Stomach (tissue), 9 donors: ENCODE measurements around the gene RBMS3. TPM values are rescaled to one million over a fixed set of nuclear protein-coding genes. Genes with fewer than 3 reads are reported as not detected.
A peak's percentile ranks its signal among the peaks of the same experiment; 100 is the strongest.

Source experiments
- DNase-seq, 2 donors: peaks; one replicate each; pipeline versions ENCODE4 v3.0.0 to v3.0.0-alpha.2; 2013 to 2019
- H3K27ac ChIP-seq, 5 donors: fragments of 200-600 bp in 4 of 5; sonication (generic) in 4 of 5; one replicate each; pipeline ENCODE4 v1.5.1; 2013 to 2019; ENCODE audit warnings: mild to moderate bottlenecking in 1 of 5, moderate library complexity in 1 of 5
- H3K27me3 ChIP-seq, 3 donors: fragments of 200-600 bp; sonication (generic); one replicate each; pipeline ENCODE4 v1.5.1; 2017 to 2019; ENCODE audit warnings: mixed run types in 1 of 3
- H3K36me3 ChIP-seq, 4 donors: fragments of 200-600 bp; sonication (generic); 1 replicate in 3 of 4; 2 replicates in 1 of 4; pipeline ENCODE4 v1.5.1; 2016 to 2019
- H3K4me1 ChIP-seq, 4 donors: fragments of 200-600 bp; sonication (generic); one replicate each; pipeline ENCODE4 v1.5.1; 2016 to 2019
- H3K4me3 ChIP-seq, 4 donors: fragments of 200-600 bp; sonication (generic) in 3 of 4; one replicate each; pipeline ENCODE4 v1.5.1; 2016 to 2019; ENCODE audit warnings: mild to moderate bottlenecking in 1 of 4
- H3K9me3 ChIP-seq, 4 donors: fragments of 200-600 bp; sonication (generic); one replicate each; pipeline ENCODE4 v1.5.1; 2016 to 2019
- EP300 ChIP-seq: sonication (generic); formaldehyde crosslinking; IDR thresholded peaks from one replicate; pipeline ENCODE4 v1.6.1; 2017; ENCODE audit warnings: antibody characterized with exemption
- POLR2A ChIP-seq, 4 donors: fragments of 450-650 bp; IDR thresholded peaks; one replicate each; pipeline ENCODE4 v1.6.1; 2016; ENCODE audit warnings: antibody characterized with exemption in 4 of 4, control low read depth in 2 of 4, mild to moderate bottlenecking in 1 of 4, moderate library complexity in 1 of 4
- POLR2AphosphoS5 ChIP-seq, 3 donors: sonication (generic); formaldehyde crosslinking; IDR thresholded peaks; one replicate each; pipeline ENCODE4 v1.6.1; 2016; ENCODE audit warnings: antibody characterized with exemption in 3 of 3
- WGBS, 5 donors: extraction: QIAGEN DNeasy Blood & Tissue Kit in 3 of 5; methylation state at CpG; one replicate each; pipeline versions ENCODE4 v1.1.5 to v1.1.7; 2013 to 2018; 5-methylcytosine and 5-hydroxymethylcytosine counted together
- intact Hi-C: fragments of 100-400 bp; cut with DNase I; formaldehyde crosslinking; loops from one replicate; pipeline ENCODE4 v1.15.1; 2023; ENCODE audit warnings: low total_unique reads
- polyA plus RNA-seq, 3 donors: library from polyadenylated mRNA; stranded (reverse); fragments of 200-250 nt; gene quantifications; one replicate each; pipeline ENCODE4 v1.2.3, GENCODE V29; 2013
- total RNA-seq, 5 donors: library from RNA; depleted of rRNA; stranded (reverse); fragments of >200 nt; gene quantifications; one replicate each; pipeline versions ENCODE4 v1.1.0 to v1.2.3, GENCODE V29; 2014 to 2016
- TF ChIP-seq, protein P1 (sequence below), 7 experiments: fragments of 450-650 bp in 4 of 7; fragments of 200-600 bp in 3 of 7; sonication (generic) in 3 of 7; IDR thresholded peaks; one replicate each; pipeline ENCODE4 v1.5.1; 2016 to 2019; ENCODE audit warnings: antibody characterized with exemption in 7 of 7, control low read depth in 2 of 7, mild to moderate bottlenecking in 1 of 7
- donor health status: healthy with polysubstance abuse.
- donor health status: Bipolar disorder and iron deficiency.
- donor health status: healthy.

The RBMS3 gene
- total and polyA plus RNA-seq, 8 donors: 2.0 to 103 (median 16.0) TPM

DNA sequence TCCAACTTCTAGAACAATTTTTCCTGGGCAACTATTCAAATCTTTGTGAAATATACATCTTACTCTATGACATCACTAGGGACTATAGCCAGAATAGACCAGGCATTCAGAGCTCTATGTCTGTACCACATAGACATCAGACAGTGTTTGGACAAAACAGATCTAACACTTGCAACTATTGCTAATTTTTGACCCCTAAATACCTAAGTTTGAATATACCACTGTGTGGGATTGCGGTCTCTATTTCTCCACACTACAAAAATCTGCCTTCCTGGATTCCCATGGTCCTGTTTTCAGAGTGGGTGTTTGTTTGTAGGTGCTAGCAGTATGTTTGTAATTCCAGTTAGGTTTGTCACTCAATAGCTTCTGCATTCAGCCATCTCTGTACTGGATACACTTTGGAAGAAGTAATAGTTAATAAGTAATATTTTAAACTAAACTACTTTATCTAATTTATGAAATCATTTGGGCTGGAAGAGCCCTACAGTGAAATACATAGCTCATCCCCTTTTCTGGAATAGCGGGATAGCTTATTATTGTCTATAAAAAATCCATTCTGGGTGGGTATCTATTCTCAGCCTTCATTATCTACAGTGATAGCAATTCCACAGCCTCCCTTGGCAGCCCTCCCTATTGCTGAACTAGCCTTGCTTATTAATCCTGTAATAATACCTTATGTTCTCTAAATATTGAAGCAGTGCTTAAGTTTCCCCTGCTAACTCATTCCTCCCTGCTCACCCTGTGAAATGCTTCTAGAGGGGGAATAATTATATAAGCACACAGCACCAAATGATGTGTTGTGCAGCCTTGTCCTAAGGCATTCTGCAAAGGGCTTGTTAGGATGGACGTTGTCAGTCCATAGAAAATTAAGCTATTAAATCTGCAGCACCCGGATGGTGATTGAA lies 49.4 kb downstream of the RBMS3 start:
- intact Hi-C loops: no loop called here
- no peak for DNase-seq
- Histone ChIP-seq H3K4me3 (no peak overlapping the region), H3K27me3 (no peaks in the 10 kb centered on the region), H3K27ac (no peak overlapping the region), H3K9me3 (no peaks in the 10 kb centered on the region), H3K4me1 (peaks cover 5 to 26% (median 15%) of the 10 kb centered on the region in 4 donors), H3K36me3 (no peaks in the 10 kb centered on the region)
- 86 to 93% (median 91%) methylated on average over 4 of the region's 4 CpGs for WGBS, 5 donors
- TF ChIP-seq, protein P1, sequence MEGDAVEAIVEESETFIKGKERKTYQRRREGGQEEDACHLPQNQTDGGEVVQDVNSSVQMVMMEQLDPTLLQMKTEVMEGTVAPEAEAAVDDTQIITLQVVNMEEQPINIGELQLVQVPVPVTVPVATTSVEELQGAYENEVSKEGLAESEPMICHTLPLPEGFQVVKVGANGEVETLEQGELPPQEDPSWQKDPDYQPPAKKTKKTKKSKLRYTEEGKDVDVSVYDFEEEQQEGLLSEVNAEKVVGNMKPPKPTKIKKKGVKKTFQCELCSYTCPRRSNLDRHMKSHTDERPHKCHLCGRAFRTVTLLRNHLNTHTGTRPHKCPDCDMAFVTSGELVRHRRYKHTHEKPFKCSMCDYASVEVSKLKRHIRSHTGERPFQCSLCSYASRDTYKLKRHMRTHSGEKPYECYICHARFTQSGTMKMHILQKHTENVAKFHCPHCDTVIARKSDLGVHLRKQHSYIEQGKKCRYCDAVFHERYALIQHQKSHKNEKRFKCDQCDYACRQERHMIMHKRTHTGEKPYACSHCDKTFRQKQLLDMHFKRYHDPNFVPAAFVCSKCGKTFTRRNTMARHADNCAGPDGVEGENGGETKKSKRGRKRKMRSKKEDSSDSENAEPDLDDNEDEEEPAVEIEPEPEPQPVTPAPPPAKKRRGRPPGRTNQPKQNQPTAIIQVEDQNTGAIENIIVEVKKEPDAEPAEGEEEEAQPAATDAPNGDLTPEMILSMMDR (IDR thresholded peaks at IDR 0.05): no peak
- TF ChIP-seq POLR2A (IDR thresholded peaks at IDR 0.05): no peak
- TF ChIP-seq POLR2AphosphoS5 (IDR thresholded peaks at IDR 0.05): no peak
- no peak for TF ChIP-seq EP300

DNA sequence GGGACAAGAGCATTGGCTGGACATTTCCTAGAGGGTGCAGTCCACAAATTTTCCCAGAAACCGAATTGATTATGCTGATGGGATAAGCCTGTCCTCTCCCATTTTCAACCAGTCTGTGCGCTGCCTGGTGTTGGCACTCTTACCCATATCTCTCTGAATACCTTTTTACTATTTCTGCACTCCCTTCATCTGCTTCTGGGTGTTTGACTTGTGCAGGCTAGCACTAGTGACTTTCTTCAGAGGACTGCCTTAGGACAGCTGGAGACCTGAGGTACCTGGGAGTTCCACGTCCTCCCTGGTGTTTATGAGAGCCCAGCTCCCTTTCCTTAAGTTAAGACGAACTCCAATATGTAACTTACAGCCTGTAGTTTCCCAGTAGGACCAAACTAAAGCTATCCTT lies 50.2 kb downstream of the RBMS3 start:
- H3K4me3 ChIP-seq: no peak overlapping the region
- no peaks in the 10 kb centered on the region for H3K9me3 ChIP-seq
- no peak for TF ChIP-seq POLR2AphosphoS5 (IDR thresholded peaks at IDR 0.05)
- TF ChIP-seq, protein P1 (IDR thresholded peaks at IDR 0.05): no peak
- no peak for TF ChIP-seq EP300
- TF ChIP-seq POLR2A (IDR thresholded peaks at IDR 0.05): no peak
- peak overlapping the region in 2 of 5 donors; percentile 32 to 48 for H3K27ac ChIP-seq
- intact Hi-C loops: no loop called here
- no peaks in the 10 kb centered on the region for H3K36me3 ChIP-seq
- 83 to 89% (median 87%) methylated on average over 4 of the region's 4 CpGs for WGBS, 5 donors
- no peaks in the 10 kb centered on the region for H3K27me3 ChIP-seq
- no peak for DNase-seq
- peaks cover 7 to 32% (median 19%) of the 10 kb centered on the region in 4 donors for H3K4me1 ChIP-seq

DNA sequence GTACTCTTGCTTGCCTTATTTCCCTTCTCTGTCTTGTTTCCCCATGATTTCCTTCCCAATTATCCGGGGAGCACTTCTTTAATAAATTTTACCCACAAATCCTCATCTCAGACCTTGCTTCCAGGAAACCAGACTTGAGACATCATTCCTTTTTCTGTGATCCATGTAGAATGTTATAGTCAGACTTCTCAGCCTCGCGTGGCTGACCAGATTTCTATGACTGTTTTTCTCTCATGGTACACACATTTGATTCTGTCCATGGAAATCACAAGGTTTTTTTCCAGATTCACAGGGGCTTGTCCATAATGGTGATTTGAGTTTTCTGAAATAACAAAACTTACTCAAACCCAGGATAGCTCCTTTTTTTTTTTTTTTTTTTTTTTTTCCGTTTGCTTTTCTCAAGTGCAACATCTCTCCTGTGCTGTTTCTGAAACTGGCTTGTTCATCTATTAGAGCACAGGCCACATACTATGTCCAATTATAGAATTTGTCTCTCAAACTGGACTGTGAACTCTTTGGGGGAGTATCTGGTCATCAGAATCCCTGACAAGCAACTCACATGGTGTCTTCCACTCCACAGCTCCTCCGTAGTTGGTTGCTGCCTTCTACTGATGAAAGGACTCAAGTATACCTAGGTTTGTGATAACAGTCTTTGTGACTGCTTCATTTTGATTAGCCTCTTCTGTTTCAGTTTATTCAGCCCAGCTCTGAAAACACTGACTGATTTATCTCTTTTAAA lies 50.8 kb downstream of the RBMS3 start:
- Histone ChIP-seq H3K4me3 (no peak overlapping the region), H3K27ac (peak overlapping the region in 3 of 5 donors; percentile 32 to 48 (median 44)), H3K4me1 (peaks cover 7 to 36% (median 21%) of the 10 kb centered on the region in 4 donors), H3K27me3 (no peaks in the 10 kb centered on the region), H3K36me3 (no peaks in the 10 kb centered on the region), H3K9me3 (no peaks in the 10 kb centered on the region)
- intact Hi-C loops: no loop called here
- 81 to 87% (median 82%) methylated on average over 4 to 5 of the region's 5 CpGs for WGBS, 5 donors
- no peak for DNase-seq
- no peak for TF ChIP-seq POLR2AphosphoS5 (IDR thresholded peaks at IDR 0.05)

DNA sequence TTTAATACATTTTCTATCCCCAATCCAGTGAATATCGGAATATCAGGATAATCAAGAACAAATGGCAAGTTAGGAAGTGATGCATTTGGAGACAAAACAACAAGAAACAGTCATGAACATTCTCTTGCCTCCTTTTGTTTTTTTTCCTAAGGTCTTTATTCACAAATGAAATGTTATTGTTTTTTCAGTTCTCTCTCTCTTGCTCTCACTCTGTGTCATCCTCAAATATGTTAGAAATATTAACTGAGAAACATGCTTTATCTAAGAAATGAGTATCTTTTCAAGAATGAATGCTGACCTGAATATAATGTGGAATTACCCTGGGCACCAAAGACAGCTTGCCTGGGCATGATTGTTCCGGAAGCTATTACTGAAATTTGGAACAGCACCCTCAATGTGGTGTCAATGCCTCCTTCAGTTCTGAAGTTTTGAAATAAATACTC lies 51.3 kb downstream of the RBMS3 start:
- Histone ChIP-seq H3K4me3 (no peak overlapping the region), H3K36me3 (no peaks in the 10 kb centered on the region), H3K9me3 (no peaks in the 10 kb centered on the region), H3K4me1 (peaks cover 7 to 36% (median 22%) of the 10 kb centered on the region in 4 donors), H3K27me3 (no peaks in the 10 kb centered on the region), H3K27ac (peak overlapping the region in 2 of 5 donors; percentile 32 to 44)
- TF ChIP-seq, protein P1 (IDR thresholded peaks at IDR 0.05): no peak
- no peak for TF ChIP-seq POLR2A (IDR thresholded peaks at IDR 0.05)
- no peak for TF ChIP-seq POLR2AphosphoS5 (IDR thresholded peaks at IDR 0.05)
- TF ChIP-seq EP300: no peak
- 79 to 92% (median 84%) methylated on average over 2 of the region's 2 CpGs for WGBS, 5 donors
- no peak for DNase-seq
- intact Hi-C loops: no loop called here
